GM12892 (cell line): ENCODE data around the gene RPL38.

Source experiments
- POLR2A ChIP-seq: IDR thresholded peaks from 2 replicates; pipeline ENCODE4 v1.6.1; 2011; ENCODE audit warnings: low read depth, low read length, control low read depth
- TAF1 ChIP-seq: IDR thresholded peaks from 2 replicates; pipeline ENCODE4 v1.6.1; 2011; ENCODE audit warnings: low read depth, mild to moderate bottlenecking, control low read depth, low read length, borderline replicate concordance

DNA sequence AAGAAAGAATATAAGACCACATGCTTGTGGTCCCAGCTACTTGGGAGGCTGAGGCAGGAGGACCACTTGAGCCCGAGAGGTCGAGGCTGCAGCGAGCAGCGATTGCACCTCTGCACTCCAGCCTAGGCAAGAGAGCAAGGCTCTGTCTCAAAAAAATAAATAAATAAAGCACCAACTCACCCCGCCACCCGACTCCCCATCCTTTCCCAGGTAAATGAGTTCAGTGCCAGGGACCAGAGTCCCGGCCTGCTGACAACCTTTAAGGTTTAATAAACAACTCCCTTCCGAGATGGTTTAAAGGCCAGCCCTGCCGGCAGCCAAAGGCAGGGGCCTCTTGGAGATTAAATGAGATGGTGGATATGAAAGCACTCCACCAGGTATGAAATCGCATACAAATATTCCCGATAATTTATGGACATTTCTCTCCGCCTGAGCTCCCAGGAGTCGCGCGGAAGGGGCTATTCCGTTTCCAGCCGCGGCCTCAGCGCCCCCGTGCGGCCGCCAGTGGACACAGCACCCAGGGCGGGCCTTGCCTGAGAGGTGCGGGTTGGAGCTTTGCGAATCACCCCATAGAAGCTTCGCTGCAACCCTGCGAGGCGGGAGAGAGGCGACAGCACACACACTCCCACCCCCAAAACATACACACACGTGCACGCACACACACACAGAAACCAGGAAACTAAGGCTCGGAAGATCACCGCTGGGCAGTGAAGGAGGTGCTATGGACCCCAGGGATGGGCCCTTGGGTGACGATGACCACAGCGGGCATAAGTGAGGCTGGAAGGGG, 4.0 kb upstream of the RPL38 start:
- TF ChIP-seq TAF1: no peak
- no peak for TF ChIP-seq POLR2A
